Measurements from ENCODE around the gene LMAN1L.

Gene LMAN1L

GRCh38 chr15:74794248-74794969 lies 18.2 kb upstream of the LMAN1L start:
- DNase-seq, result no peak

DNA sequence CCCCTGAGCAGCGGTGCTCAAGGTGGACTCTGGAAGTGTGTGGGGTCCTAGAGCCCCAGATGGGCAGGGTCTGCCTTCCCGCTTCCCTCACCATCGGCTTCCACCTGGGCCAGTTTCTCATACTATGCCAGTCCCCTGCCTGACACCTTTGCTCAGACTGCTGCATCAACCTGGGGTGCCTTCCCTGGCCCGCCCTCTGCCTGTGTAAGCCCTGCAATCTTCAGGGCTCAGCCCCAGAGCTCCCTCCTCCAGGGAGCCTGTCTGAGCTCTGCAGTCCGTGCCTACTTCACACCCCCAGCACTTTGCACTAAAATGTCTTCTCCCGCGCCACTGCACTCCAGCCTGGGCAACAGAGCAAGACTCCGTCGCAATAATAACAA lies 17.7 kb upstream of the LMAN1L start:
- DNase-seq, result peak in 2 of 6 experiments; percentile 10 to 21

DNA sequence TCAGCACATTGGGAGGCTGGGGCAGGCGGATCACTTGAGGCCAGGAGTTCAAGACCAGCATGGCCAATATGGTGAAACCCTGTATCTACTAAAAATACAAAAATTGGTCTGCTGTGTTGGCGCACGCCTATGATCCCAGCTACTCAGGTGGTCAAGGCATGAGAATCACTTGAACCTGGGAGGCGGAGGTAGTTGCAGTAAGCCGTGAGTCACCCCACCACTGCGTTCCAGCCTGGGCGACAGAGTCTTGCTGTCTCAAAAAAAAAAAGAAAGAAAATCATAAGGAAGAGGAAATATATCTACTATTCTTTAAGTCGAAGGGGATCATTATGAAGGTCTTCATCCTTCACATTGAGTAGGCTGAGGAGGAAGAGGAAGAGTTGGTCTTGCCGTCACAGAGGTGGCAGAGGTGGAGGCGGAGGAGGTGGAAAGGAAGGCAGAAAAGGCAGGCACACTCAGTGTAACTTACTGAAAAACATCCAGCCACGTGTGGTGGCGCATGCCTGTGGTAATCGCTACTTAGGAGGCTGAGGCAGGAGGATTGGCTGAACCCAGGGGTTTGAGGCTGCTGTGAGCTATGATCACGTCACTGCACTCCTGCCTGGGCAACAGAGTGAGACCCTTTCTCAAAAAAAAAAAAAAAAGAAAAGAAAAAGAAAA lies 16.5 kb upstream of the LMAN1L start:
- peak in 4 of 6 experiments; percentile 15 to 53 (median 44) for DNase-seq

DNA sequence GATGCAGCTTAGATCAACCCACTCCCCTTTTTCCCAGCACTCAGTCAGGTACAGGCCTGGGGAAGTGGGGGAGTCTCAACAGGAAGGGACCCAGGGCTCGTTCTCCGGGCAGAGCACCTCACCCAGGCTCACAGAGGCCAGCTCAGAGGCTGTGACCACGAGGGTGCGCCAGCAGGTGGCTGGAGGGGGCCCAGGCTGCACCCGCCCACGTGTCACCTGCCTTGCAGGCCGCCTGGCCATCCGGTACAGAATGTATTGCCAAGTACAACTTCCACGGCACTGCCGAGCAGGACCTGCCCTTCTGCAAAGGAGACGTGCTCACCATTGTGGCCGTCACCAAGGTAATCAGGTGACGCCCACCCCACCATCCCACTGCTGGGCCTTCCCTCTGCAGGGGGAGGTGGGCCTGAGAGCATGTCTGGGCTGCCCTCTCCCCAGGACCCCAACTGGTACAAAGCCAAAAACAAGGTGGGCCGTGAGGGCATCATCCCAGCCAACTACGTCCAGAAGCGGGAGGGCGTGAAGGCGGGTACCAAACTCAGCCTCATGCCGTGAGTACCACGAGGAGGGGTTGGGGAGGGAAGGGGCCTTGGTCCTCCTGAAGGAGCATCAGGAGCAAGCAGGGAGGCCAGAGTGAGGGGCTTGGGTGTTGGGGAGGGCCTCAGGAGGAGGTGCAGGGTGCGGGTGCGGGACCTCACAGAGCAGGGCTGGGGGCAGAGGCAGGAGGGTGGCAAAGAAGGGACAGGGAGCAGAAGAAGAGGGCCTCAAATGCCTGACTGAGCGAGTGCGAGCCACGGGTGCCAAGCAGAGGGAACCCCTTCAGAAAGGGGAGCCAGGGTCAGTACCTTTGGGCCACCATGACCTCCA lies 14.0 kb upstream of the LMAN1L start:
- DNase-seq, result no peak

- DNase-seq, result peak in 2 of 6 experiments; percentile 38 to 49
Observed at GRCh38 chr15:74799255-74799855, 13.3 kb upstream of the LMAN1L start.

- peak; percentile 70 to 86 (median 83) for DNase-seq
Observed at GRCh38 chr15:74799856-74800558, 12.6 kb upstream of the LMAN1L start.

GRCh38 chr15:74800559-74801094 lies 12.0 kb upstream of the LMAN1L start:
- DNase-seq, result no peak

DNA sequence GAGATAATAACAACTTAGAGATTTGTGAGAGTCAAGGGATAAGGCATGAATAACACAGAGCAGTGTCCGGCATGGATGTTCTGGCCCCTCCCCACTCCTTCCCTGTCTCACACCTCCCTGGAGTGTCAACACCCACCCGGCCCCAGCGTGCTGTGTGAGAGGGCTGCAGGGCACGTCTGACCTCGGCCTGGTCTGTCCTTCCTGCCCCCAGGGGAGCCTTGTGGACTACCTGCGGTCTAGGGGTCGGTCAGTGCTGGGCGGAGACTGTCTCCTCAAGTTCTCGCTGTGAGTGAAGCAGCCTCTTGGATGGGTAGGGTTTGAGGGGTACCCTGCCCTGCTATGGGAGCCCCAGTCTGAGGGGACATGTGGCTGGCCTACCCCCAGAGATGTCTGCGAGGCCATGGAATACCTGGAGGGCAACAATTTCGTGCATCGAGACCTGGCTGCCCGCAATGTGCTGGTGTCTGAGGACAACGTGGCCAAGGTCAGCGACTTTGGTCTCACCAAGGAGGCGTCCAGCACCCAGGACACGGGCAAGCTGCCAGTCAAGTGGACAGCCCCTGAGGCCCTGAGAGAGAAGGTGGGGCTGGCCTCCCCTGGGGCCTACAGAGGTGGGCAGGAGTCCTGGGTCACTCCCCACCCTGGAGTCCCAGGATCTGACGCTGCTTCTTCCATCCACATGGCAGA lies 11.2 kb upstream of the LMAN1L start:
- no peak for DNase-seq

DNA sequence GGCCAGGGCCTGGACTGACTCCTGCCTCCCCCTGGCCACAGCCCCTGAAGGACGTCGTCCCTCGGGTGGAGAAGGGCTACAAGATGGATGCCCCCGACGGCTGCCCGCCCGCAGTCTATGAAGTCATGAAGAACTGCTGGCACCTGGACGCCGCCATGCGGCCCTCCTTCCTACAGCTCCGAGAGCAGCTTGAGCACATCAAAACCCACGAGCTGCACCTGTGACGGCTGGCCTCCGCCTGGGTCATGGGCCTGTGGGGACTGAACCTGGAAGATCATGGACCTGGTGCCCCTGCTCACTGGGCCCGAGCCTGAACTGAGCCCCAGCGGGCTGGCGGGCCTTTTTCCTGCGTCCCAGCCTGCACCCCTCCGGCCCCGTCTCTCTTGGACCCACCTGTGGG lies 10.3 kb upstream of the LMAN1L start:
- no peak for DNase-seq

GRCh38 chr15:74802862-74803447 lies 9.7 kb upstream of the LMAN1L start:
- DNase-seq, result no peak

DNA sequence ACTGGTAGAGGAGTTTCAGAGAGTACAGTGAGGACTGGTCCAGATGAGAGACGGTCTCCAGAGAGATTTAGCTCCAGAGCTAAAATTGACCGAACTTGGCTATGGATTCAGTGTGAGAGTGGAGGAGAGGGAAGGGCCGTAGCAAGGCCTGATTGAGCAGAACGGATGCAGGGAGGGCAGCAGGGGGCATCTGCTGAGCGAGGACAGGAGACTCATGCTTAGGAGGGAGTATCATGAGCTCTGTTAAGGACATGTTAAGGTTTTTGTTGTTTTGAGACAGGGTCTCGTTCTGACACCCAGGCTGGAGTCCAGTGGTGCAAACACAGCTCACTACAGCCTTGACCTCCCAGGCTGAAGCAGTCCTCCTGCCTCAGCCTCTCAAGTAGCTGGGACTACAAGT lies 7.7 kb upstream of the LMAN1L start:
- no peak for DNase-seq

DNA sequence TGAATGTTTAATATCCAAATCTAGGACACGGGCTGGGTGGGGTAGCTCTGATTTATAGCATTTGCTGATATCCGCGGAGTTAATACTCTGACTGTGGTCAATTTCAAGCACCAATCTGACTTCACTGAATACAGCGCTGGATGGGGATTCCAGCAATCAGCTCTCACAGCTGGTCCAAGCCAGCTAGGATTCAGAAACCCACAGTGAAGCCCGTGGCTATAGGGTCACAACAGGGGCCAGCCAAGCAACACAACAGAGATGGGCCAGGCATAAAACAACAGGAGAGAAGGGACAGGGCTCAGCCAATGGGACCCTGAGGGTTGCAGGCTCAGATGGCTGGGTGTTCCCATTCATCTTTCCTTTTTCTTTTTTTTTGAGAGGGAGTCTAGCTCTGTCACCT lies 5.4 kb upstream of the LMAN1L start:
- no peak for DNase-seq

DNA sequence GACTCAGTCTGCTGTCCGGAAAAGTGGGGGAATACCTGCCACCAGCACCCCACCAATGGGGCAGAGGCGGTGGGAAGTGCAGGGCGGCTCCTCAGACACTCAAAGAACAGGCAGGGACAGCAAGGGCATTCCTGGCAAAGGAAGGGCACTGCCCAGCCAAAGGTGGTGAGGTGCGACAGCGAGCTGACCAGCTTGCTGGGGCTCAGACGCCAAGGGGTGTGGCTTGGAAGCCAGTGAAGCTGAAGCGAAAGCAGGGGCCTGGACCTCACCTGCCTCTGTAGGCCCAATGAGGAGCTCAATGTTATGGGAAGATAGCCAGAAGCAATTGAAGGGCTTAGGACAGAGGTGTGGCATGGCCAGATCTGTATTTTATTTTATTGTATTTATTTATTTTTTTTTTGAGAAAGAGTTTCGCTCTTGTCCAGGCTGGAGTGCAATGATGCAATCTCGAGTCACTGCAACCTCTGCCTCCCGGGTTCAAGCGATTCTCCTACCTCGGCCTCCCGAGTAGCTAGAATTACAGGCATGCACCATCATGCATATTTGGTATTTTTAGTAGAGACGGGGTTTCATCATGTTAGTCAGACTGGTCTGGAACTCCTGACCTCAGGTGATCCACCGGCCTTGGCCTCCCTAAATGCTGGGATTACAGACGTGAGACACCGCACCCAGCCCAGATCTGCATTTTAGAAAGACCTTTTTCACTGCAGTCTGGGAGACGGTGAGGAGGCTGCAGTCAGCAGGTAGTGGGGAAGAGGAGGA lies 4.4 kb upstream of the LMAN1L start:
- no peak for DNase-seq

- DNase-seq, result no peak
Observed at GRCh38 chr15:74808840-74809229, 3.8 kb upstream of the LMAN1L start.

DNA sequence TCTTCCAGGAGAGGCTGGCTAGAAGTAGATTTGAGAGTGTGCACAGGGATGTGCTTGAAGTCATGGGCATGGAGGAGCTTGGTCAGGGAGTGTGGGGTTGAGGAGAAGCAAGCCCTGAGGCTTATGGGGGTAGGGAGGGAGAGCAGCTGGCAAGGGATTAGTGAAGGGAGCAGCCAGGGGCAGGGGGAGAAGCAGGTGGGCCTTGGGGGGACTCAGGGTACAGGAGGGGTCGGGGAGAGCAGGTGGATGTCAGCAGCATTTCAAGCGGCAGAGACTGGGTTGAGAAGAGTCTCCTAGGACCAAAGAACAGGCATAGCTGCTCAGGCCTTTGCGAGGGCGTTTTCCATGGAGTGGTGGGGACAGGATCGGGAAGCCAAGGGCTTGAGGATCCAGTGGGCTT lies 3.4 kb upstream of the LMAN1L start:
- DNase-seq, result no peak

DNA sequence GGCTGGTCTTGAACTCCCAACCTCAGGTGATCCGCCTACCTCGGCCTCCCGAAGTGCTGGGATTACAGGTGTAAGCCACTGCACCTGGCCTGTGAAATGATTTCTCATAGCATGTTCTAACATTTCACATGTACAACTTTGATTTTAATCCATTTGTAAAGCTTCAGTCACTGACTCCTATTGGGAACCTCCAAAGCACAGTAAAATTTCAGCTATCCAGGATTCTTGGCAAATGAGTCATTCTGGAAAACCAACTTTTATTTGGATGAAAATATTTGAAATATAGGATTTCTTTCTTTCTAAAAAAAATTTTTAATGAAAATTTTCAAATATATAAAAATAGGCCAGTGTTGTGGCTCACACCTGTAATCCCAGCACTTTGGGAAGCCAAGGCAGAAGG lies 2.7 kb upstream of the LMAN1L start:
- DNase-seq, result no peak

GRCh38 chr15:74815121-74815934 lies 2.7 kb downstream of the LMAN1L start:
- DNase-seq, result no peak

DNA sequence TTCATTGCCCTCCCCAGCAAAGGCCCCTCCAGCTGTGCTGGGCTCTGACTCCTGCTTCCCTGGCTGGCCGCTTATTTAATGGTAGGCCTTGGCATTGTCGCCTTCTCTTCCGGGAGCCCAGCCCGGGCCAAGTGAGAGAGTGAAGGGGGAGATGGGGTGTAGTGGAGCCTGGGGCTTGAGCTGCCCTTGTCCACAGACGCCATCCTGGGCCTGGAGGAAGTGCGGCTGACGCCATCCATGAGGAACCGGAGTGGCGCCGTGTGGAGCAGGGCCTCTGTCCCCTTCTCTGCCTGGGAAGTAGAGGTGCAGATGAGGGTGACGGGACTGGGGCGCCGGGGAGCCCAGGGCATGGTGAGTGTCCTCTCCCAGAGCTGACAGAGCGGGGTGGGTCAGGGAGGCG lies 3.3 kb downstream of the LMAN1L start:
- no peak for DNase-seq

DNA sequence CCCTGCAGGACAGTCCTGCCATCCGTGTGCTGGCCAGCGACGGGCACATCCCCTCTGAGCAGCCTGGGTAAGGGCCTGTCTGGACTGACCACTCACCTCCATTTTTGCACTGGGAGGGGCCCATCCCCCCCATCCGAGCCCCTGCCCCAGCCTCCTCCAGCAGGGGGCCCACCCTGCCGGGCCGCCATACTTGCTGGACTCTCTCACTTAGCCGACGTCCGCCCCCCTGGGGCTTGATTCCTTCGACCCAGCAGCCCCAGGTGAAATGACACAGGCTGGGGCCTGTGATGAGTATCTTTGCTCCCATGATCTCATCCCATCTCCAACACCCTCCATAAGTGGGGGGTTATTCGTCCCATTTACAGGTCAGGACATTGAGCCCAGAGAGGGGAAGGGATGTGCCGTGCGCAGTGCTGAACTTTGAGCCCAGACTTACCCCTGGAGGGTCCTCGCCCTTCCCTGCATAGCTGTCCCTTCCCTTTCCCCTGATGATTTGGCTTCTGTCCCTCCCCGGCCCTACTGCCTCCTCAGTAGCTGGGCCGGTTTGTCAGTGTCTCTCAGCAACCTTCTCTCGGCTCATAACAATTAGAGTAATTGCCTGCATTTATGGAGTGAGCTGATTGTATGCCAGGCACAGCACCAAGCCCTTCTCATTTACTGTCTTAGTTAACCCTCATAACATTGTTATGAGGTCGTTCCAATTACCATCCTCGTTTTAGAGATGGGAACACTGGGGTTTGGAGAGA lies 4.2 kb downstream of the LMAN1L start:
- DNase-seq, result no peak
